ENCODE measurements around the gene SRSF1. TPM values are rescaled to one million over a fixed set of nuclear protein-coding genes. Genes with fewer than 3 reads are reported as not detected.
A peak's percentile ranks its signal among the peaks of the same experiment; 100 is the strongest.

The SRSF1 gene
- total RNA-seq, 2 donors from 2014 or later: 276 to 391 TPM

DNA sequence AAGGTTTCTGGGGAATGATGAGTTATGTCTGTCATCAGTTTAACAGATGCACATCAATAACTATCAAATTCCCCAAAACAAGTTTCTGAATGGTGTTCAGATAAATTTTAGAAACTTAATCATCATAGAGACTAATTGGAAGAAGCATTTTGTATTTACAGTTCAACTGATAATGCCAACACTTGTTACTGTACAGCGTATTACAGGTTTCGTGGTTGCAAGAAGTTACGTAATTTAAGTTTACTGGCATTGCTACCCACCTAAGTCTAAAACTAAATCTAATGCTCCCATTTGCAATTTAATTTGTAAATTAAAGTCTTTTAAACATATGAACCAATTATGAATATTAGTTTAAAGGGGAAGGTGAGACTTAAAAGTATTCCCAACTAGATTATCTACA, 3.0 kb downstream of the SRSF1 start:
- Mint-ChIP-seq H3K36me3 (ENCODE audit: low read depth) (peaks cover 92% of the 10 kb centered on the region), H3K9me3 (no peaks in the 10 kb centered on the region), H3K4me3 (peak overlapping the region; percentile 100), H3K27me3 (no peaks in the 10 kb centered on the region), H3K4me1 (peaks cover 40% of the 10 kb centered on the region), H3K27ac (peak overlapping the region; percentile 62)
- ATAC-seq (replicated peaks): no peak

DNA sequence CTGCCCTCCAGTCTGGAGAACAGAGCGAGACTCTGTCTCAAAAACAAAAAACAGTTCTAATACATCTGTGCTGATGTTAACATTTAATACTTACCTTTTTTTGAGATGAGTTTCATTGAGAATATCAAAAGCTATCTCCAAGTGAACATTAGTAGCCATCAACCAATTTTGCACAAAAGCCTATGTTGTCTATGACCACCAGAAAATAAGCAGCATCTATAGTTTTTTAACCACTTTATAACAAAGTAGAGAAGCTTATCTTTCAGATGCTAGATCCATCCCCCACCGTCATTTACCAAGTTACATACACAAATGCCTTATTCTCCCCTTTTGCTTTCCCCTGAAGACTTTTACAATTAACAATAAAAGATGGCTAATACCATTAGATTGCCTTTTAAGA, 4.1 kb downstream of the SRSF1 start:
- H3K9me3 Mint-ChIP-seq: no peaks in the 10 kb centered on the region
- H3K27ac Mint-ChIP-seq: peak overlapping the region; percentile 80
- no peaks in the 10 kb centered on the region for H3K27me3 Mint-ChIP-seq
- peak overlapping the region; percentile 100 for H3K4me3 Mint-ChIP-seq
- H3K36me3 Mint-ChIP-seq (ENCODE audit: low read depth): peaks cover 100% of the 10 kb centered on the region
- ATAC-seq (replicated peaks): no peak
- H3K4me1 Mint-ChIP-seq: peaks cover 45% of the 10 kb centered on the region

- Mint-ChIP-seq H3K4me3 (peak overlapping the region; percentile 100), H3K4me1 (peaks cover 42% of the 10 kb centered on the region), H3K36me3 (ENCODE audit: low read depth) (peaks cover 100% of the 10 kb centered on the region), H3K9me3 (no peaks in the 10 kb centered on the region), H3K27ac (peak overlapping the region; percentile 80), H3K27me3 (no peaks in the 10 kb centered on the region)
- no peak for ATAC-seq (replicated peaks)
Observed at GRCh38 chr17:58002154-58002948, 4.7 kb downstream of the SRSF1 start.

DNA sequence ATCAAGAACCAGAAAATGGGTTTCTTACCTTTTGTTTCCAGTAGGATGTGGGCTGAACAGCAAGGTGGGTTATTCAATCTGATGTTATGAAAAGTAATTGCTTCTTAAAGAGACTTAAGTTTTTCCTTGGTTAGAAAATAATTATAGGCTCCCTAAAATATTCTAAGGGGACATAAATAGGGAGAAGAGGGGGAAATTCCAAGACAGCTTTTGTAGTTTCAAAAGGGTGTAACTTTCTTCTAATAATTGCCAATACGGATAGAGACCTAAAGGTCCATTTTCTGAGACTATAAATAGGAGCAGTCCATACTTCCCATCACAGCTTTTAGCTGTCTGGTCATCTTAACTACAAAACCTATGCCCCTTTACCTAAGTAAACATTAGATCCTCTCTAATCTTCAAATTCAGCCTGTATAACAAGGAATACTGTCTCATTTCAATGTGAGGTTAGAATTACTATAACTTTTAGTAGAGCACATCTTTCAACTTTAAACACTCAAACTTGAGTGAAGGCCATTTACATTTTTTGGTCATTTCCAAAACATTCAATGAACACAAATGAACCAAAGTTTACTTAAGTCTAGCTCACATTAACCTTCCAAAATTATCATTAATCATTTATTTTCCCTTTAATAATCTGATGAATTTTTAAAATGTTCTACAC, 5.5 kb downstream of the SRSF1 start:
- no peaks in the 10 kb centered on the region for H3K27me3 Mint-ChIP-seq
- H3K9me3 Mint-ChIP-seq: no peaks in the 10 kb centered on the region
- ATAC-seq (replicated peaks): no peak
- H3K36me3 Mint-ChIP-seq (ENCODE audit: low read depth): peaks cover 100% of the 10 kb centered on the region
- H3K27ac Mint-ChIP-seq: no peak overlapping the region
- H3K4me3 Mint-ChIP-seq: peak overlapping the region; percentile 100
- peaks cover 42% of the 10 kb centered on the region for H3K4me1 Mint-ChIP-seq

- Mint-ChIP-seq H3K27ac (peak overlapping the region; percentile 86), H3K4me1 (peaks cover 43% of the 10 kb centered on the region), H3K36me3 (ENCODE audit: low read depth) (peaks cover 91% of the 10 kb centered on the region), H3K27me3 (no peaks in the 10 kb centered on the region), H3K9me3 (no peaks in the 10 kb centered on the region), H3K4me3 (peak overlapping the region; percentile 59)
- ATAC-seq (replicated peaks): peak; percentile 73
Observed at GRCh38 chr17:57999496-58000017, 7.5 kb downstream of the SRSF1 start.

DNA sequence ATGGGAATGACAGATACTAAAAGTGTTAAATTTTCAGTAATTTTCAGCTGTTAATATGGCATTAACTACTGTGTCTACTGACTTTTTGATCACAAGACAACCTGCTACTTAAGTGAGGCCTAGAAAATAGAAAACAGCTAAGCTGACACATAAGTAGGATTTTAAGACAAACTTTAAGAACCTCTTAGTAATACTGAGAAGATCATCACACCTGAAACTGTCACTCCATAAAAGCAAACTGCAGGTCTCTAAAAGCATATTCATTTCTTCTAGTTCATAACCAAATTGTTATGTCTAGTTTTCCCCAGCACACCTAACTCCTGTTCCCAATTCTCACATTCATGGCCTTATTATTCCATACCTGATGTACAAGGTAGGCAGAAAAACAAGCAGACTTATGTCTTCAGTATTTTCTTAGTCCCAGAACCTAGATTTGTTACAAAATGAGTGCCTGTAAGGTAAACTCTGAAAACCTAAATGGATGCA, 8.0 kb downstream of the SRSF1 start:
- Mint-ChIP-seq H3K27me3 (no peaks in the 10 kb centered on the region), H3K36me3 (ENCODE audit: low read depth) (peaks cover 86% of the 10 kb centered on the region), H3K4me3 (peak overlapping the region; percentile 59), H3K27ac (peak overlapping the region; percentile 86), H3K4me1 (peaks cover 43% of the 10 kb centered on the region), H3K9me3 (no peaks in the 10 kb centered on the region)
- ATAC-seq (replicated peaks): peak; percentile 70

DNA sequence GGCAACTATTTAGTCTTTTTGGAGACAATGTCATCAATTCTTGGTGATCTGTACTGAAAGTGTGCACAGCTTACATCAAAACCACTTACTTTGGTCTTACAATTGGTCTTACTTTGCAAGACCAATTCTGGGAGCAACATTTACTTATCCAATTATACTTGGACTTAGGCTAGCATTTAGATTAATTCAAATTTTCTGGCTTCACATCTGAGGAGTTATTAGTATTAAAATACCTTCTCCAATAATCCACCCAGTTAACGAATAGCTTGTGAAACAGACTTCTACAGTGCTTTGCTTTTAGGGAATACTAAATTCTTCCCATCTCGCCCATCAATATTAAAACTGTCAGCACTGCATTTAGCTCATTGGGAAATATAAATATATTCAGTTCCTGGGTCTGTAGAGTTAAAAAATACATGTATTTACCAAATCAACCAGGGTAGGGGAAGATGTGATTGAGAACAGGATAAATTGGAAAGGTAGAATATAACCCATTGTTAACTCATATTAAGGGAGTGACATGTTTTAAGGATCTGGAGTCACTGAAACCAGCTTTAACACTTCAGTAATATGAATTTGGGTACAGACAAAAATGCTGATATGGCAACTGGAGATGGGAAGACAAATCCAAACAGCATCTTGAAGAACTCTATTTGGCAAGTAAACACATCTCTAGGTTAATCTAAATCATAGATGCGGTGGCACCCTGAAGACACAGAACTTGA, 9.8 kb downstream of the SRSF1 start:
- Mint-ChIP-seq H3K4me1 (peaks cover 26% of the 10 kb centered on the region), H3K9me3 (no peaks in the 10 kb centered on the region), H3K27ac (no peak overlapping the region), H3K27me3 (no peaks in the 10 kb centered on the region), H3K36me3 (ENCODE audit: low read depth) (peaks cover 68% of the 10 kb centered on the region), H3K4me3 (no peak overlapping the region)
- no peak for ATAC-seq (replicated peaks)

DNA sequence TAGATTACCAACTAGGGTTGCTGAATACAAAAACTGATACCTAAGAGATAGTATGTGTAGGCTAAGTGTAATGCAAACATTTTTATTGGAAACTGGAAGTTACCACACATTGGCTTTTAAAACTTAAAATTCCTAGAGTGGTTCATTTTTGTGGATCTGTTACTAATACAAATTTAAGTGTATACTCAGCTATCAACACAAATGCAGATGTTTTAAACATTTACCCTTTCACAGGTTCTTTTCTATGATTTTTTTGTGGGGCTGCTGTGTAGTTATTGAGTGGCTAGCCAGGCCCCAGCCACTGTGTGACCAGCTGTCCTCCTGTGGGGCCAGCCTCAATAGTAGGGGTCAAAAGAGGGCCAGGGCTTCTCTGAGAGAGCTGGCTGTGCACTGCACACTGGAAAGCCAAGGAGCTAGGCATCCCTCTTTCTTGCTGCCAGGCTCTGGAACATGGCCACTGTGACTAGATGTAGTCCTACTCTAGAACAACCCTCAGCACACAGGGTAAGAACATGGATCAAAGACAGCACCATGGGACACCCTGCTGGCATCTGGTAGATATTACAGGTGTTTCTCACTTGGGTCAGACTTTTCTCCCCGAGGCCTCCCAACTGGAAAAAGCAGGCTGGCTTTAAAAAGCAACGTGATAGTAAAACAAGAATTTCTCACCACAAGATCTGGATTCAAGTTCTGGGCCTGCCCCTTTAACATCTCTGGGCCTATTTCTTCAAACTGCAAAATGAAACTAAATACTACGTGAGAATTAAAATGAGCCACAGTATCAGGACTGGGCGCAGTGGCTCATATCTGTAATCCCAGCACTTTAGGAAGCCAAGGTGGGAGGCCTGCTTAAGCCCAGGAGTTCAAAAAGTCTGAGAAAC, 11.7 kb downstream of the SRSF1 start:
- peak overlapping the region; percentile 48 for H3K4me3 Mint-ChIP-seq

GRCh38 chr17:57994436-57994835, 12.6 kb downstream of the SRSF1 start:
- Mint-ChIP-seq H3K36me3 (ENCODE audit: low read depth) (peaks cover 42% of the 10 kb centered on the region), H3K4me3 (no peak overlapping the region), H3K27me3 (no peaks in the 10 kb centered on the region), H3K4me1 (peaks cover 17% of the 10 kb centered on the region), H3K27ac (peak overlapping the region; percentile 14), H3K9me3 (no peaks in the 10 kb centered on the region)
- no peak for ATAC-seq (replicated peaks)

More for the DNA sequence above, 11.7 kb downstream of the SRSF1 start:
- Mint-ChIP-seq H3K36me3 (ENCODE audit: low read depth) (peaks cover 48% of the 10 kb centered on the region), H3K27me3 (no peaks in the 10 kb centered on the region), H3K27ac (peak overlapping the region; percentile 88), H3K9me3 (no peaks in the 10 kb centered on the region), H3K4me1 (peaks cover 21% of the 10 kb centered on the region)
- peak; percentile 79 for ATAC-seq (replicated peaks)

DNA sequence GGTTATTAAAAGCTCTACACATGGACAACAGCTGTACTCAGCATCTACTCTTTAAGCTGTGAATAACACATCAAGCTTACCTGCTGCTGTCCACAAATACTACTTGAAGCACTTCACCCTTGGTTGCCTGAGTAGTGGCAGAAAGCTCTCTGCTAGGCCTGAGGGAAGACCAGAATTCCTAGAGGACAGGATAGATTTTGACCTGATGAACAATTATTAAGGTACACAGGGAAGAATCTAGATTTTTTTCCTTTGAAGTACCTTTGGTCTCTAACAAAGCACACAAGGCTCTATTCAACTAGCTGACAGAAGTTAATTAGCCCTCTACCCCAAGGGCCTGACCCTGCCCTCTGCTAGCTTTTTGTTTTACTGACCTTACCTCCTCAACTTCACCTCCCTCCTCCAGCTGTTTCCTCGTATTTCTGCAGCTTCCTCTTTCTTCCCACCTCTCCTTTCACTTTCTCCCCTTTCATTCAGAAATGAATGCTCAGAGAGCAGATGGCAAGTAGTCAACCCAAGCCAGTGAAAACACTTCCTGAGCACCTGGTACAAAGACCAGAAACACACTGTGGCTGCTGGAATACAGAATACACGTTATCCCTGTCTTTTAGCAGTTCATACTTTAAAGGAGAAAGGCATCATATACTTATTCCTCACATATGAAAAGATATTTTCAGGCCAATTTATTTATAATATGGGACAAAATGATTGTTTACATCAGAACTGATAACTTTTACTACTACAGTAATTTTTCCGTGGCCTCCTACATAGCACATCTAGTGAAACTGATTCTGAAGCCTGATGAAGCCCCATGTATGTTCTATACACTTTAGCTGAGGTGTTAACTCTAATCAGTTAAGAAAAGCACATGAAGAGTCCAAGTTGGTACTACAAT, 13.3 kb downstream of the SRSF1 start:
- no peaks in the 10 kb centered on the region for H3K9me3 Mint-ChIP-seq
- no peak for ATAC-seq (replicated peaks)
- H3K27ac Mint-ChIP-seq: peak overlapping the region; percentile 14
- peaks cover 12% of the 10 kb centered on the region for H3K4me1 Mint-ChIP-seq
- H3K27me3 Mint-ChIP-seq: no peaks in the 10 kb centered on the region
- H3K4me3 Mint-ChIP-seq: no peak overlapping the region
- H3K36me3 Mint-ChIP-seq (ENCODE audit: low read depth): peaks cover 42% of the 10 kb centered on the region

DNA sequence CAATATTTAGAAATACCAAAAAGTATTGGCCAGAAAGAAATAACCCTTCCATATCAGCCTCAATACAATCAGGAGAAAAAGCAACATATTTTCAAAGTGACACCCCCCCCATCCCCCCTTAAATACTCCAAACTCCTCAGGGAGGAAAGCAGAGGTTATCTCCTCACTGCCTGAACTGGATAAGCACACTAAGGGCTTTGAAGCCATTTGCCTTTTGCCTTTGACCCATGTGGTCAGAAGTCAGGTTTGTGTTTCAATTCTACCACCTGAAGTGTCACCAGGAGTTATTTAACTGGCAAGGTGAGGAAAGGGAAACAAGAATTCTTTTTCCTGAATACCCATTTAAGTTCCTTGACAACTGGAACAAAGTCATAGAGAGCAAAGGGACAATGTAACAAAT, 15.5 kb downstream of the SRSF1 start:
- ATAC-seq (replicated peaks): no peak
- no peaks in the 10 kb centered on the region for H3K27me3 Mint-ChIP-seq
- no peaks in the 10 kb centered on the region for H3K9me3 Mint-ChIP-seq
- H3K27ac Mint-ChIP-seq: no peak overlapping the region
- H3K4me1 Mint-ChIP-seq: peaks cover 11% of the 10 kb centered on the region
- peaks cover 33% of the 10 kb centered on the region for H3K36me3 Mint-ChIP-seq (ENCODE audit: low read depth)
- no peak overlapping the region for H3K4me3 Mint-ChIP-seq

GRCh38 chr17:57990037-57990436, 17.0 kb downstream of the SRSF1 start:
- H3K4me3 Mint-ChIP-seq: peak overlapping the region; percentile 88
- H3K27me3 Mint-ChIP-seq: no peaks in the 10 kb centered on the region
- peaks cover 9% of the 10 kb centered on the region for H3K4me1 Mint-ChIP-seq
- no peaks in the 10 kb centered on the region for H3K9me3 Mint-ChIP-seq
- H3K27ac Mint-ChIP-seq: peak overlapping the region; percentile 94
- no peak for ATAC-seq (replicated peaks)
- peaks cover 35% of the 10 kb centered on the region for H3K36me3 Mint-ChIP-seq (ENCODE audit: low read depth)

Measured in activated T-helper 17 cell treated with anti-CD3 and anti-CD28 coated beads, Interleukin-2, amount 50 U/mL, for 72 hours (primary cell).